ENCODE measurements around the gene LIAS.
"Not testable (repeated sequence)": the region's sequence is repeated elsewhere in the genome, so short reads cannot be mapped to it uniquely, and the experiment has no call there.

Gene LIAS

DNA sequence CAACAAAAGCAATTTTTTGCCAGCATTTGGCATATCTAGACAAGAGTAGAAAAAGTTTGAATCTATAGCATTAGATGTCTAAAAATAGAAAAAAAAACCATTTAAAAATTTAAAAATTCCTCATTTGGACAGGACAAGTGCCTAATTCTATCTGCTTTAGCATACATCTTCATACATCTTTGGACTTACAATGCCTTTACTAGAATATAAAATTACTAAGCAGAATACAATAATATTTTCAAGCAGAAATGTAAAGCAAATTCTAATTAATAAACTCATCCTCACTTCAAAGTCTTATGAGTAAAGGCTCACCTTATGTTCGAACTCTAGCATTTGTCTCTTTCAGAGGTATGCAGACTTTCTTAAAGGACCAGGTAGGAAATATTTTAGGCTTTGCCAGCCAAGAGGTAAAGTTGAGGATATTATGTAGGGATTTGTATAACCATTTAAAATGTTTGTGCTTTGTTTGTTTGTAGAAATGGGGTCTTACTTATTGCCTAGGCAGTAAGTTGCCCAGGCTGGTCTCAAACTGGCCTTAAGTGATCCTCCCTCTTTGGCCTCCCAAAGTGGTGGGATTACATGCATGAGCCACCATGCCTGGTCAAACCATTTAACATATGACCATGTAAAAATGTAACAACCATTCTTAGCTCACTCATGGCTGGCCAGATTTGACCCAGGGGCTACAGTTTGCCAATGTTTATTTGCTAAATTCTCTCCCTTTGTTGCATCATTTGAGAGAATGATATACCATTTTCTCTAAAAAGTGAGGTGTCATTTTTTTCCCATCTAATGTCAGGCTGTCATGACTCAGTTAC is 39.3 kb downstream of the LIAS start:
- DNase-seq (ENCODE audit: low spot score) = no peak

DNA sequence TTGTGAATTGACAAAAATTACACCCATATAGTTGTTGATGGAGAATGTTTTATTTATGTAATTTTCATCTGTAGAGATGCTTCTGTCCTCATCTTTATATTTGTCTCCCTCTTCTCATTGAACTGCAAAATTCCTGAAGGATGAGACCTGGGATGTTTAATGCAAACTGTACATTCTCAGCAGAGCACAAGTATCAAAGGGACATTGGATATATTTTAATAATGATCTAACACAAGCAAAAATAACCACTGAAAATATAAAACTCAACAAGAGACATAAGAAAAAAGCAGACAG is 39.8 kb downstream of the LIAS start:
- DNase-seq (ENCODE audit: low spot score) = no peak

DNA sequence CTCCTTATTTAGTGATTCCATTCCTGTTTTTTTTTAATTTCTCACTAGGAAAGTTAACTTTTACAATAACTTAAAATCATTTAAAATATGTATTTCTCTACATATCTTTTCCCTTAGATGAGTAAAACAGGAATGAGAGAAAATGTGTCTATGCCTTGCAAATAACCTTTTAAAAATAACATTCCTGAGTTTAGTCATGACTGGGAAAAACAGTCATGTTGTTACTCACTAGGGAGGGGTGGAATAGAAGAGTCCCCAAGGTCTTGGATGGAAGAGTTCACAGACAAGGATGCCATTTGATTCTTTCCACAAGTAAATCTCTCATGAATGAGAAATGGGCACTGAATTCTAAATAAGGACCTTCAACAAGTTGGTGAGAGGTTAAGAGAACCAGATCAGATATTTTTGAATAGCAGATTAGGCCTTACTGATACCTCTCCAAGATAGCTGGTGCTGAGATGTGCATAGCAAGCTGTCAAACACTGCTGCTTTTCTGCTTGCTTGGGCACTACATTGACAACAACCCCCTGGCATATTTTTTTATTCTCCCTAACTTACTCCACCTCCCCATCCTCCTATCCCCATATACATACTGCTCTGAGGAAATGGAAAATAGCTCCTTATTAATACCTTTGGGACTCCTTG is 43.3 kb downstream of the LIAS start:
- DNase-seq (ENCODE audit: low spot score) = peak; percentile 81

DNA sequence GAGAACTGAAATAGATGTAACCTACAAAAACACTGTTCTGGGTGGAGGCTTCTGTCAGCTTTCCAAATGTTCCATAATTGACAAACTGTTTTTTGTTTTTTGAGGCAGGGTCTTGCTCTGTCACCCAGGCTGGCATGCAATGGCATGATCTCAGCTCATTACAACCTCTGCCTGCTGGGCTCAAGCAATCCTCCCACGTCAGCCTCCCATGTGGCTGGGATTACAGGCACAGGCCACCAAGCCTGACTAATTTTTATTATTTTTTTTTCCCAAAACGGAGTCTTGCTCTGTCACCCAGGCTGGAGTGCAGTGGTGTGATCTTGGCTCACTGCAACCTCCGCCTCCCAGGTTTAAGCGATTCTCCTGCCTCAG is 43.8 kb downstream of the LIAS start:
- DNase-seq (ENCODE audit: low spot score) = not testable (repeated sequence)

DNA sequence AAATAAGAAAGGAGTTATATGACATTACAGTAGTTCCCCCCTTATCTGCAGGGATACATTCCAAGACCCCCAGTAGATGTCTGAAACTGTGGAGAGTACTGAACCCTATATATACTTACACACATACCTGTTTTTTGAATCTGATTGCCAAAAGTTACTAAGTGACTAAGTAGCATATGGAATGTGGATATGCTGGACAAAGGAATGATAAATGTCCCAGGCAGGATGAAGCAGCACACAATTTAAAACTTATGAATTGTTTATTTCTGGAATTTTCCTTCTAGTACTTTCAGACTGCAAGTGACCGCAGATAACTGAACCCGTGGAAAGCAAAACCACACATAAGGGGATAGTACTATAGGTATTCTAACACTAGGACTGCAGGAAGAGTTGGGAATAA is 45.7 kb downstream of the LIAS start:
- no peak for DNase-seq (ENCODE audit: low spot score)

DNA sequence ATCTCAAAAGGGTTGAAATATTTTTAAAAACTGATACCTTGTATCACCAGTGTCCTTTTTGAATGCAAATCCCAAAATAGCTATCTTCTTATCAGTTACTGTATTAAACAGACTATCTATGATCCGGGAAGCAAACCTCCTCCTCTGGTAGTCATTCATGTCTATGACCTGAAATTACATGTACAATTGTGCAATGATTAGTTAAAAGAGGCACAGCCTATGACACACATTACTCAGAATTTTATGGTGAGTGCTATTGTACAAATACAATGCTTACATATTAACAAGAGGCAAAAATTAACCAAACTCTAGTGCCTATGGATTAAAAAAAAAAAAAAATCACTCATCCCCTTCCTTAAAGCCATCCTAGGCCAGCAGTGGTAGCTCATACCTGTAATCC is 46.7 kb downstream of the LIAS start:
- no peak for DNase-seq (ENCODE audit: low spot score)

DNA sequence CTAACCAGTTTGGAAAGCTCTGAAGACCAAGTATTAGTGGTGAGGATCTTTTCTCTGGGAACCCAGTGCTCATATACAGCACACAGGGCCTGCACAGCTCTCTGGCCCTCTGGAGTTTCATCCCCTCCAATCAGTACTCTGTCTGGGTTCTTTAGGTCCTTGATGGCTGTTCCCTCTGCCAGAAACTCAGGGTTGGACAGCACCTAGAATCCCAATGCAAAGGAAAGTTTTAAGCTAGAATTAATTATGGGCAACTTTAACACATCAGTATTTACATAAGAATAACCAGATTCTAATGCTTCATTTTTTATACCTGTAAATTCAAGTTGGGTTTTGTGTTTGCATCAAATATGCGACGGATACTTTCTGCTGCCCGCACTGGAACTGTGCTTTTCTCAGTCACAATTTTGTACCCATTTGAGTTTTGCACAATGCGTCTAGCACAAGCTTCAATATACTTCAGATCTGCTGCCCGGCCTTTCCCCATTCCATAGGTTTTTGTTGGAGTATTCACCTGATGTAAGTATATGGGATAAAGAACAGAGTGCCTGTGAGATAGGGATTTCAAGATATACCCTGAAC is 51.6 kb downstream of the LIAS start:
- no peak for DNase-seq (ENCODE audit: low spot score)

DNA sequence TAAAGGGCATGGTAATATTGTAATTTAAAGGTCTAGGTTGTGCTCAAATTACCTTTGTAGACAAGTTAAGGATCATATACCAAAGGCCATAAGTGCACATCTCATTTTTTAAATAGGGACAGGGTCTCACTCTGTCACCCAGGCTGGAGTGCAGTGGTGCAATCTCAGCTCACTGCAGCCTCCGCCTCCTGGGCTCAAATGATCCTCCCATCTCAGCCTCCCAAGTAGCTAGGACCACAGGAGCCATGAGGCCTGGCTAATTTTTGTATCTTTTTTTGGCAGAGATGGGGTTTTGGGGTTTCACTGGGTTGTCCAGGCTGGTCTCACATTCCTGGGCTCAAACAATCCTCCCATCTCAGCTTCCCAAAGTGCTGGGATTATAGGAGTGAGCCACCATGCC is 55.4 kb downstream of the LIAS start:
- DNase-seq (ENCODE audit: low spot score) = not testable (repeated sequence)

DNA sequence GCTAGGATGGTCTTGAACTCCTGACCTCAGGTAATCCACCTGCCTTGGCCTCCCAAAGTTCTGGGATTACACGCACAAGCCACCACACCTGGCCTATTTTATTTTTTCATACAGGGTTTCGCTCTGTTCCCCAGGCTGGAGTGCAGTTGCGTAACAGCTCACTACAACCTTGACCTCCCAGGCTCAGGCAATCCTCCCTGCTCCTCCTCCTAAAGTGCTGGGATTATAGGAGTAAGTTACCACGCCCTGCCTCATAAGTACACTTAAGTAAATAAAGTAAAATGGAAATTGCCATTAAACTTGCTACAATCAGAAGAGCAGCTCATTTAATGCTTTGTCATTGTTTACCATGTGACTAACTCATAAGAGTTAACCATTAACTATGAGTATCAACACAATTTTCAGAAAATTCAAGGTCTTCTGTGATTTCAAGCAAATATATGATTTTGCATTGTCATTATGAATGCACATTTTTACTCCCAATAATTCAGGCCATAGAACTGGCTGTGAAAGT is 56.1 kb downstream of the LIAS start:
- no peak for DNase-seq (ENCODE audit: low spot score)

DNA sequence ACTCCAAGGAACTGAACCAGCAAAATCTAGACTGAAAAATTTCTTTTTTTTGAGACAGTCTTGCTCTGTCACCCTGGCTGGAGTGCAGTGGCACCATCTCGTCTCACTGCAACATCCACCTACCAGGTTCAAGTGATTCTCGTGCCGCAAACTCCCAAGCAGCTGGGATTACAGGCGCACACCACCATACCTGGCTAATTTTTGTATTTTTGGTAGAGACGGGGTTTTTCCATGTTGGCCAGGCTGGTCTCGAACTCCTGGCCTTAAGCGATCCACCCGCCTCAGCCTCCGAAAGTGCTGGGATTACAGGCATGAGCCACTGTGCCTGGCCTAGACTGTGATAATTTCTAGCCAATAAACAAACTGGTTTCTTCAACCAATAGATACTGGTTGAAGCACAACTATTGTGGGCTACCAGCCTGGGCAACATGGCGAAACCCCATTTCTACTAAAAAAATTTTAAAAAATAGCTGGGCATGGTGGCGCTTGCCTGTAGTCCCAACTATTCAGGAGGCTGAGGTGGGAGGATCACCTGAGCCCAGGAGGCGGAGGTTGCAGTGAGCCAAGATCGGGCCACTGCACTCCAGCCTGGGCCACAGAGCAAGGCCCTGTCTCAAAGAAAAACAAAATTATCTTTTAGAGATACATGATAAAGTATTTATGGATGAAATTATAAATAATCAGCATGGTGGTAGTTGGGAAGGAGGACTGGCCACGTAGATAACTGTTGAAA is 57.0 kb downstream of the LIAS start:
- DNase-seq (ENCODE audit: low spot score) = not testable (repeated sequence)

DNA sequence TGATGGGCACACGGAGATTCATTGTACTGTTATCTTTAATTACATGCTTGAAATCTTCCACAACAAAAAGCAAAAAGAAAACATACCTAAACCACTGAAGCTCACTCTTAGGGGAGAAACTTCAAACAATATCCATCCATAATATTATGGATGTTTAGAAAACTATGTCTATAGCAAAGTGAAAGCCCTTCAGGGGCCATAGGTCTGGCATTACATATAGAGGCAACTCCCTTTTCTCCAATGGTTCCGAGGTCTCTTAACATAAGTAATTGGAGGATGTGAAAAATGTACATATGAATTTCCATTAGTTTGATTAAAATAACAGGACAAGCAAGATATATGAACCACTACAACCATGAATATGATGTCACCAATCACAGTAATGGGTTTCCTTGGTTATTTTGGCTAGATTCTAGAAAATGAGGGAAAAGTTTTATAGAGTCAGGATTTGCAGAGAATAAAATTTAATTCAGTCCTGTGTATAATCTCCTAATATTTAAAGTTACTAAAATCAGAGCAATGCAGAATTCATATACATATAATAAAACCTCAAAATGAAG is 57.6 kb downstream of the LIAS start:
- DNase-seq (ENCODE audit: low spot score) = no peak

DNA sequence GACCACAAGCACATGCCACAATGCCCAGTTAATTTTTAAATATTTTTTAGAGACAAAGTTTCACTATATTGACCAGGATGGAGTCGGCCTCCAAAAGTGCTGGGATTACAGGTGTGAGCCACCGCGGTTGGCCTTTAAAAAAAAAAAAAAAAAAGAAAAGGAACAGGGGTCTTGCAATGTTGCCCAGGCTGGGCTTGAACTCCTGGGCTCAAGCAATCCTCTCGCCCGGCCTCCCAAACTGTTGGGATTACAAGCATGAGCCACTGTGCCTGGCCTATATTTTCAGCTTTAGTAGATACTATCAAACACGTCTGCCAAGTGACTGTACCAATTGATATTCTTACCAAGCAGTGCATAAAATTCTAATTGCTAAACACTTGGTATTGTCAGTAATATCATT is 59.6 kb downstream of the LIAS start:
- no peak for DNase-seq (ENCODE audit: low spot score)

DNA sequence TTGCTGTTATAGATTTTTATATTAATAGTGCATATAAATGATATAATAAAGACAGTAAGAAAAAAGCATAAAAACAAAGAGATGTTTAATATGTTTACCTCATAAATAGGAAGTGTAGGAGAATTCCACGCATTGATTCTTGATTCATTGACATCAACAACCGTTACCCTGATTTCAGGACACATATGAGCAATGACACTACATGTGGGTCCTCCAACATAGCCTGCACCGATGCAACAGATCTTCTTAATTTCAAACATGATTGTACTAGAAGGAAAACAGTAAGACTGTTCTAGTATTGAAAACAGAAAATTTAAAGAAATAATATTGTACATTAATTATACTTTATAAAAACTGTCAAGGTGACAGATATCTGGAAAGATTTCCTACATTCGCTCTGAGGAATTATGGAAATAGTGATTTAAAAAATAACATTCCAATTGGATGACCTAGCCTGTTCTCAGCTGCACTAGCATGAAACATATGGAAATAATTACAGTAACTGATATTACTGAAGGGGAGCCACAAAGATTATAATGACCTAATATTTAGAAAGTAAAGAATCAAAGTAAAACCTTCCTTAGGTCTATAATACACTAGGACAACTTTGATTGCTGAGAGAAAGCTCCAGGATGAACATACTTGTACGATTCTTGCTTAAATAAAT is 62.5 kb downstream of the LIAS start:
- peak; percentile 75 for DNase-seq (ENCODE audit: low spot score)

DNA sequence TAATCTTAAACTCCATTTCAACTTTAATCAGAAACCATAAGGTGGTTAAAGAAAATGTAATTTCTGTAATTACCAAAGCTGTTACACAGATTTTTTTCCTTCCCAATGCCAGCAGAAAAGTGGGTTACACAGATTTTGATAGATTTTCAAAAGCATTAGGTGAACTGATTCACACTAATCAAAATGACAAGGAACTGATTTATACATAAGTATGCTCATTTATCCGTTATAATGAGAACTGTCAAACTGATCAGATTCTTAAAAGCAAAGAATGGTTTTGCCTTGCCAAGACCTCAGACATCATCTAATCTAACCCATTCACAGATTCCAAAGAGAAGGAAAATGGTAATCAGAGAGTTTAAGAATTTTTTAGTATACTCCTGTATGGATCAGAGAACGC is 63.2 kb downstream of the LIAS start:
- DNase-seq (ENCODE audit: low spot score) = no peak

DNA sequence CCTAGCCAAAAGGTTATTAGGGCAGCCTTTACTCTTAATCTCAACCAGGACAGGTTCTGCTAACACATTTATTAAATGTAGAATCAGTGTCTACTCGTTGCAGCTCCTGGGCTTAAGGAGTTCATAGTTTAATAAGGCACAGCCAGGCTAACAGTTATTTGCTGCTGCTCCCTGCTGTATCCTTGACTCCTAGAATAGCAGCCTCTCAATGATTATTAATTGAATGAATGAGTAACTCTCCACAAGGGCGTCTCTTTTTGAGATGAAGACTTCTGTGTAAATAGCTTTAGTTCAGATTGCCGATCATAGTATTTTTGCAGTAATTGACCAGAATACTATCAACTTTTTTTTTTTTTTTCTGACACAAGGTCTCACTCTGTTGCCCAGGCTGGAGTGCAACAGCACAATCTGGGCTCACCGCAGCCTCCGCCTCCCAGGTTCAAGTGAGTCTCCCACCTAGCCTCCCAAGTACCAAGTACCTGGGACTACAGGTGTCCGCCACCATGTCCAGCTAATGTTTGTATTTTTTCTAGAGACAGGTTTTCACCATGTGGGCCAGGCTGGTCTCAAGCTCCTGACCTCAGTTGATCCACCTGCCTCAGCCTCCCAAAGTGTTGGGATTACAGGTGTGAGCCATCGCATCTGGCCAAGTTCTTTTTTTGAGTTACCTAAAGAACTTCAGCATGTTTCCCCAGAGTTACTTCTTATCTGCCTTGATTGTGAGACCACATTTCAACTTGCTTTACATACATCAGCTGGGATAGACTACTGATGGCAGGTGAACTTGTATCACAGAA is 65.5 kb downstream of the LIAS start:
- no peak for DNase-seq (ENCODE audit: low spot score)

DNA sequence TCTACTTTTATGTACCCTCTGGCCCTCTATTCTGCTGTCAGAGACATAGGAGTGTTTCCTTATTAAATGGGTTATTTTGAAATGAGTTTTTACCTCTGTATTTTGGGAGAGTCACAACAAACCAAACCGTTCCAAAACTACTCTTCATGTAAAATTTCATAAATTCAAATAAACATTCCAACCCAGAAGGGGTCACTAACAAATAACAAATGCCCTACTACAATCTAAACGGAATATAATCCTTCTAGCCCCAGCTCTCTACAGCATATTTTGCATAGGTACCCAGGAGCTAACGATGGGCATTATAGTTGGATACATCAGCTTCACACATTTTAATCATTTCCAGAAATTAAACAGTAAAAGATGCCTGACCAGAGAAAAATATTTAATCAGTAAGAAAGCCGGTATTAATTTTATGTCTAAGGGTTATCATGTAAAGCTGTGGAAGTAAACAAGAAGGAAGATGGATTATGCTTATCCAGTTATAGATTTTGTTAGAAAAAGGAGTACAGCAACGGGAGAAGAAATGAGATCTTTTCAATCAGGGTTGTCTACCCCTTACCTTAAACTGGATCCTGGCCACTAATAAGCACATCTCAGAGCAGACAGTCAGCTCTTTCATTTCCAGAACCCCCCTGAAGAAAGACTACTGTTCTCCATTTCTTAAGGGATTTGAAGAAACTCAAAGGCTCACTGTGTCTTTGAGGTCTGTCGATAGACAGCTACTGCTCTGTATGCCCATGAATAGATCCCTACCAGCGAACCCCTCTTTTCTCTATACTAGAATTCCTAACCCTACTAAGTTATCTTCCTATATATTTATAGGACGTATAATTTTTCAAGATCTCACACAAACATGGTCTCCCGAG is 67.2 kb downstream of the LIAS start:
- DNase-seq (ENCODE audit: low spot score) = no peak

DNA sequence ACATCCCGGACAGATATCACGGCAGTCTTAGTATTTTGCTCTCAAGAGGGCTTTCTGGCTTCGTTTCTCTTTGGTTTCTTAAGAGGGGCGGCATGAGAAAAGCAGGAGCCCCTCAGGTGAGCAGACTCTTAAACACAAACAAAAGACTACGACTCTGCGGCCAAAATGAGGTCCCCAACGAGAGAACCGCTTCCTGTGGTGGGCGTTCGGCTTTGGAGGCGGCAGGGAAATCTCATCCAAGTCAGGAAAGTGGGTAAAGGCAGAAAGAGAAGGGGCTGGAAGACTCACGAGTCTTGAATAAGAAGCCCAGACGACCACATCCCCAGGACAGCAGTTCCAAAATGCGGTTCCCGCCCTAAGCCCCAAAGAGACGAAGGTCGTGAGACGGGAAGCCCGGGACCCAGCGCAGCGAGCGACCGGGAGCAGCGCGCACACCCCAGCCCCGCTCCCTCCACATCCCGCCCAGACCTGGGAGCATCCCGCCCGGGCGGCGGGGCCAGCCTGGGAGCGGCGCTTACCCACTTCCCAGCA is 68.0 kb downstream of the LIAS start:
- DNase-seq (ENCODE audit: low spot score) = peak; percentile 17

DNA sequence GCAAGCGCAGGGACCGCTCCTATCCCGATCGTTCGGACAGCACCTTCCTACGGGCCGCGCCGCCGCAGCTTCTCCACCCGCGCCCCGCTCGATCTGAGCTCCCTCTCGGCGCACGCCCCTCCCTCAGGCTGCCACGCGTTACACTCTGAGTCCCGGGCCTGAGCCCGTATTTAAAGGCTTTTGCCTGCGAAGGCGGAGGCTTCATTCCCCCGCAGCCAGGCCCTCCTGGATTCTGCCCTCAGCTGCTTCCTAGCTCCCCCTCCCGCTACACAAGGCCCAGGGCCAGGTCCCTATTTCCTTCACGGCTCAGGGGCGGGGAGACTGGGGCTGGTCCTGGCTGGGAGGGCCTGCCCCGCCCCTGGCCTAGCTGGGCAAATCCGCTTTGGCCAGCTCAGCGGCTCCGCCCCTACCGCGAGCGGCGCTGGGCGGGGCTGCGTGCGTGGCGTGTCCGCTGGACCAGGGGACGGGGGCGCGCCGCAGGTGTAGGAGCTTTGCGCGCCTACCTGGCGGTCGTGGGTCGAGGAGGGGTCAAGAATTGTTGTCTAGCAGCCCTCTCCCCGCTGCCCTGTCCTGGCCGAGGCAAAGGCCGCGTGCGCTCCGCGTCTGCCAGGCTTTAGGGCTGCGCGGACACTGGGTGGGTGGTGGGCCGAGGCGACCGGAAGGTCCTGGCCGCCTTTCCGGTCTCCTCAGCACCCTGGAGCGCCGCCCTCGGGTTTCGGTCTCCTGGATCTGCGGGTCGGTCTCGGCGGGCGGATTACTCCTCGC is 68.6 kb downstream of the LIAS start, which contains the start of gene UGDH:
Gene UGDH, minus strand, starts transcription at position 144 of the 765 bp plus-strand sequence. CDS start 5,927 bp downstream, outside the sequence.
- DNase-seq (ENCODE audit: low spot score) = peak; percentile 98

DNA sequence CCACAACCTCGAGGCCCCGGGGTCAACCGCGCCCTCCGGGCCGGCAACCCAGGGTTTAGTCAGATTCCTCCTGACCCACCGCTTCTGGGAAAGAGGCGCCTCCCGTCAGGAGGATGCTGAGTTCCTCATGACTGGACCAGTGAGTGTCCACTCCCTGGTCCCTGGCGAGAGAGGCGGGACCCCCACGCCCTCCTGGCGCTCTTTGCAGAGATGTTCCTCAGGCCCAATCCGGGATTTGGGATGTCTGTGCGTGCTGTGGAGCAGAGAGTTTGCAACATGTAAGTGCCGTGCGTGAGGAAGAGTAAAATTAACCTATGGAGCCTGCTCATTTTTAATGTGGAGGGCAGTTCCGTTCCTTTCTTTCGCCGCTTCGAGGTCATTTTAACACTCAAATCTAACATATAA is 69.2 kb downstream of the LIAS start:
- DNase-seq (ENCODE audit: low spot score) = peak; percentile 91
